HUES48 (cell line): ENCODE data around the gene NEDD4L.

Experiments
- H3K27ac ChIP-seq: one replicate; pipeline ENCODE4 v1.7.0; 2013; ENCODE audit warnings: low read depth, low read length, inconsistent platforms
- H3K27me3 ChIP-seq: 2 replicates; pipeline ENCODE4 v1.6.1; 2013; ENCODE audit warnings: mild to moderate bottlenecking, low read length; ENCODE audit not compliant: control insufficient read depth, insufficient read depth
- H3K36me3 ChIP-seq: 2 replicates; pipeline ENCODE4 v1.6.1; 2013; ENCODE audit warnings: low read length; ENCODE audit not compliant: control insufficient read depth, insufficient read depth
- H3K4me1 ChIP-seq: 2 replicates; pipeline ENCODE4 v1.6.1; 2013; ENCODE audit warnings: mild to moderate bottlenecking, low read length; ENCODE audit not compliant: control insufficient read depth, insufficient read depth
- H3K4me3 ChIP-seq: 2 replicates; pipeline ENCODE4 v1.5.1; 2013; ENCODE audit warnings: mild to moderate bottlenecking, low read depth, low read length
- H3K9ac ChIP-seq: 2 replicates; pipeline ENCODE4 v1.6.1; 2013; ENCODE audit warnings: mild to moderate bottlenecking, low read depth, low read length, moderate library complexity
- H3K9me3 ChIP-seq: 2 replicates; pipeline ENCODE4 v1.6.1; 2013; ENCODE audit warnings: low read length; ENCODE audit not compliant: control insufficient read depth, insufficient read depth

The NEDD4L gene

GRCh38 chr18:58215011-58215410 is 171.0 kb downstream of the NEDD4L start:
- H3K9ac ChIP-seq, result no peak overlapping the region
- no peaks in the 10 kb centered on the region for H3K9me3 ChIP-seq
- peaks cover 46% of the 10 kb centered on the region for H3K4me1 ChIP-seq
- no peak overlapping the region for H3K4me3 ChIP-seq
- no peak overlapping the region for H3K27ac ChIP-seq
- H3K27me3 ChIP-seq, result no peaks in the 10 kb centered on the region
- H3K36me3 ChIP-seq, result no peaks in the 10 kb centered on the region

GRCh38 chr18:58216071-58216481 is 172.1 kb downstream of the NEDD4L start:
- H3K27ac ChIP-seq, result peak overlapping the region; percentile 67
- H3K27me3 ChIP-seq, result no peaks in the 10 kb centered on the region
- H3K4me3 ChIP-seq, result peak overlapping the region; percentile 33
- H3K9ac ChIP-seq, result no peak overlapping the region
- H3K4me1 ChIP-seq, result peaks cover 48% of the 10 kb centered on the region
- H3K36me3 ChIP-seq, result no peaks in the 10 kb centered on the region
- H3K9me3 ChIP-seq, result no peaks in the 10 kb centered on the region

GRCh38 chr18:58217052-58217451 is 173.0 kb downstream of the NEDD4L start:
- Histone ChIP-seq H3K9ac (no peak overlapping the region), H3K4me3 (no peak overlapping the region), H3K36me3 (no peaks in the 10 kb centered on the region), H3K9me3 (no peaks in the 10 kb centered on the region), H3K27ac (peak overlapping the region; percentile 67), H3K27me3 (no peaks in the 10 kb centered on the region), H3K4me1 (peaks cover 52% of the 10 kb centered on the region)

GRCh38 chr18:58218117-58218516 is 174.1 kb downstream of the NEDD4L start:
- no peak overlapping the region for H3K27ac ChIP-seq
- H3K36me3 ChIP-seq, result no peaks in the 10 kb centered on the region
- H3K4me1 ChIP-seq, result peaks cover 63% of the 10 kb centered on the region

GRCh38 chr18:58221060-58221725 is 177.2 kb downstream of the NEDD4L start:
- H3K27ac ChIP-seq, result peak overlapping the region; percentile 82
- H3K4me3 ChIP-seq, result peak overlapping the region; percentile 39
- H3K4me1 ChIP-seq, result peaks cover 69% of the 10 kb centered on the region
- 0 out of 2 replicates have a peak overlapping the region, but pooled peaks have one; percentile 5 for H3K9ac ChIP-seq
- H3K27me3 ChIP-seq, result no peaks in the 10 kb centered on the region
- no peaks in the 10 kb centered on the region for H3K9me3 ChIP-seq
- H3K36me3 ChIP-seq, result no peaks in the 10 kb centered on the region

More at GRCh38 chr18:58218117-58218516, 174.1 kb downstream of the NEDD4L start:
- Histone ChIP-seq H3K9ac (no peak overlapping the region), H3K9me3 (no peaks in the 10 kb centered on the region), H3K27me3 (no peaks in the 10 kb centered on the region), H3K4me3 (no peak overlapping the region)

- no peaks in the 10 kb centered on the region for H3K9me3 ChIP-seq
- peaks cover 70% of the 10 kb centered on the region for H3K4me1 ChIP-seq
- no peak overlapping the region for H3K9ac ChIP-seq
- peak overlapping the region; percentile 39; the same call in 1 of the 2 replicates for H3K4me3 ChIP-seq
- H3K36me3 ChIP-seq, result no peaks in the 10 kb centered on the region
- peak overlapping the region; percentile 82 for H3K27ac ChIP-seq
- H3K27me3 ChIP-seq, result no peaks in the 10 kb centered on the region
These were observed 178.6 kb downstream of the NEDD4L start for GRCh38 chr18:58222432-58223125.

- Histone ChIP-seq H3K27me3 (no peaks in the 10 kb centered on the region), H3K4me1 (peaks cover 81% of the 10 kb centered on the region), H3K36me3 (no peaks in the 10 kb centered on the region), H3K4me3 (no peak overlapping the region), H3K9ac (no peak overlapping the region), H3K9me3 (no peaks in the 10 kb centered on the region), H3K27ac (peak overlapping the region; percentile 32)
These were observed 179.8 kb downstream of the NEDD4L start for GRCh38 chr18:58223717-58224424.

GRCh38 chr18:58224425-58224750 is 180.4 kb downstream of the NEDD4L start:
- no peaks in the 10 kb centered on the region for H3K9me3 ChIP-seq
- H3K4me3 ChIP-seq, result no peak overlapping the region
- H3K27ac ChIP-seq, result peak overlapping the region; percentile 32
- no peaks in the 10 kb centered on the region for H3K36me3 ChIP-seq
- no peak overlapping the region for H3K9ac ChIP-seq
- H3K4me1 ChIP-seq, result peaks cover 86% of the 10 kb centered on the region
- H3K27me3 ChIP-seq, result no peaks in the 10 kb centered on the region

- Histone ChIP-seq H3K36me3 (no peaks in the 10 kb centered on the region), H3K27me3 (no peaks in the 10 kb centered on the region), H3K9ac (no peak overlapping the region), H3K4me3 (no peak overlapping the region), H3K9me3 (no peaks in the 10 kb centered on the region), H3K27ac (no peak overlapping the region), H3K4me1 (peaks cover 88% of the 10 kb centered on the region)
These were observed 181.1 kb downstream of the NEDD4L start for GRCh38 chr18:58225101-58225500.

- Histone ChIP-seq H3K4me1 (peaks cover 92% of the 10 kb centered on the region), H3K36me3 (no peaks in the 10 kb centered on the region; the same call in 1 of the 2 replicates), H3K9ac (no peak overlapping the region), H3K9me3 (no peaks in the 10 kb centered on the region), H3K27ac (no peak overlapping the region), H3K4me3 (no peak overlapping the region), H3K27me3 (no peaks in the 10 kb centered on the region)
These were observed 182.4 kb downstream of the NEDD4L start for GRCh38 chr18:58226429-58226828.
